HG02623 (cell line): ENCODE results near the gene OR4D6.
"Not testable (repeated sequence)": the region's sequence is repeated elsewhere in the genome, so short reads cannot be mapped to it uniquely, and the experiment has no call there.

Experiments
- ATAC-seq: cut with Tn5 transposase; IDR thresholded peaks from one replicate; pipeline ENCODE4 v1.9.1; 2021; ENCODE audit warnings: moderate library complexity; ENCODE audit not compliant: unreplicated experiment

The OR4D6 gene

GRCh38 chr11:59456661-59457060 lies at the start of gene OR4D6:
TSS of gene OR4D6 (plus strand) at chr11:59456961. CDS start at chr11:59456961, 0 bp downstream.
- ATAC-seq = no peak

GRCh38 chr11:59413646-59414045 lies 43.1 kb upstream of the OR4D6 start:
- ATAC-seq = no peak

- no peak for ATAC-seq
These were observed 41.6 kb upstream of the OR4D6 start for GRCh38 chr11:59415111-59415510.

GRCh38 chr11:59416613-59417012 lies 40.1 kb upstream of the OR4D6 start:
- no peak for ATAC-seq

GRCh38 chr11:59417023-59417422 lies 39.7 kb upstream of the OR4D6 start:
- no peak for ATAC-seq

GRCh38 chr11:59418156-59418555 lies 38.6 kb upstream of the OR4D6 start:
- no peak for ATAC-seq

- ATAC-seq = no peak
These were observed 32.9 kb upstream of the OR4D6 start for GRCh38 chr11:59423835-59424234.

GRCh38 chr11:59425131-59425530 lies 31.6 kb upstream of the OR4D6 start:
- no peak for ATAC-seq

- ATAC-seq = no peak
These were observed 30.2 kb upstream of the OR4D6 start, which contains the start of gene OR5A2 for GRCh38 chr11:59426361-59427067. TSS of gene OR5A2 (minus strand) at chr11:59426413. CDS start at chr11:59422953, 3,460 bp downstream.

GRCh38 chr11:59427068-59427382 lies 29.7 kb upstream of the OR4D6 start:
- no peak for ATAC-seq

- peak; percentile 78 for ATAC-seq
These were observed 26.7 kb upstream of the OR4D6 start for GRCh38 chr11:59429924-59430516.

GRCh38 chr11:59436169-59436568 lies 20.6 kb upstream of the OR4D6 start, which contains the start of gene OR5A1:
TSS of gene OR5A1 (plus strand) at chr11:59436469. CDS start at chr11:59443169, 6,700 bp downstream.
- no peak for ATAC-seq

- ATAC-seq = no peak
These were observed 19.0 kb upstream of the OR4D6 start for GRCh38 chr11:59437770-59438169.

GRCh38 chr11:59445624-59446023 lies 11.1 kb upstream of the OR4D6 start:
- ATAC-seq = not testable (repeated sequence)

- ATAC-seq = no peak
These were observed 8.3 kb upstream of the OR4D6 start for GRCh38 chr11:59448484-59448883.

GRCh38 chr11:59459916-59460315 lies 3.2 kb downstream of the OR4D6 start:
- no peak for ATAC-seq

GRCh38 chr11:59463190-59463641 lies 6.5 kb downstream of the OR4D6 start:
- ATAC-seq = no peak

GRCh38 chr11:59473015-59473414 lies 16.3 kb downstream of the OR4D6 start, which contains the start of gene OR4D10:
TSS of gene OR4D10 (plus strand) at chr11:59473315. CDS start at chr11:59477430, 4,115 bp downstream.
- ATAC-seq = no peak

GRCh38 chr11:59475176-59475575 lies 18.4 kb downstream of the OR4D6 start:
- no peak for ATAC-seq

GRCh38 chr11:59479906-59480305 lies 23.1 kb downstream of the OR4D6 start:
- no peak for ATAC-seq

- no peak for ATAC-seq
These were observed 23.6 kb downstream of the OR4D6 start for GRCh38 chr11:59480359-59480758.

GRCh38 chr11:59501931-59502330 lies 45.2 kb downstream of the OR4D6 start:
- ATAC-seq = no peak
